HuH-7 (cell line): ENCODE data around the gene ACTC1.
"Not testable (repeated sequence)": the region's sequence is repeated elsewhere in the genome, so short reads cannot be mapped to it uniquely, and the experiment has no call there.

Experiments used
- DNase-seq: peaks from one replicate; pipeline ENCODE4 v3.0.0; 2011; ENCODE audit warnings: low spot score

Gene ACTC1

DNA sequence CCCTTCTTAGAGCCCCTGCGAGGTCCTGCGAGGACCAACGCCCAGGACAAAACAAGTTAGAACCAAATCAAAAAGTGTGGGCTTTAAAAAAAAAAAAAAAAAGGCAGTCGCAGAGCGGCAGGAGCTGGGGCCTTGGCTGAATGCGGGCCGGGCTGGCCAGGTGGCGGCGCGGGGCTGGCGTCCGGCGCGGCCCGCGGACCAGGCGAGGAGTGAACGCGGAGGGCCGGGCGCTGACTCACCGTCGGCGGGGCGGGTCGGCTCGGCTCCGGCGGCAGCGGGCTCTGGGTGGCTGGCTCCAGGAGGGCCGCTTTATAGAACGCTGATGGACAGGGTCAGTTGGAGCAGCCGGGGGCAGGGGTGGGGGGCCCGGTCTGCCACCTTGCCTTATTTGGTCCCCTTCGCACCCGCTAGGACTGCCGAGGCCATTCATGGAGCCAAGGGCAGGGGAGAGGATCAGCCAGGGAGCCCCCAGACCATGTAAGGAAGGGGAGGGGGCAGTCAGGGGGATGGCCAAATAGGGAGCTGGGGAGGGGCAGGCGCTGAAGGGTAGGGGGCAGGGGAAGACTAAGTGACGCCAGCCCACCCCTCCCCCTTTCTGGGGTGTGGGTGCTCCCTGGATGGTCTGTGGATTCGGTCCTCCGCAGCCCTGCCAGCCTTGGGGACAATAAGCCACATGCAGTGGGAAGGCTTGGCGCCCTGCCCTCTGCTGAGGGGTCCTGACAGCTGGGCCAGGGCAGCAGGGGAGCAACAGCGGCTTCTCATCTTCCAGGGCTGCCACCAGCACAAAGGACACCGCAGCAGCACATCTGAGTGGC, at the start of gene ACTC1:
Gene ACTC1, minus strand, starts transcription at position 283 of the 815 bp plus-strand sequence. CDS start 741 bp downstream, outside the sequence.
- peak; percentile 19 for DNase-seq

DNA sequence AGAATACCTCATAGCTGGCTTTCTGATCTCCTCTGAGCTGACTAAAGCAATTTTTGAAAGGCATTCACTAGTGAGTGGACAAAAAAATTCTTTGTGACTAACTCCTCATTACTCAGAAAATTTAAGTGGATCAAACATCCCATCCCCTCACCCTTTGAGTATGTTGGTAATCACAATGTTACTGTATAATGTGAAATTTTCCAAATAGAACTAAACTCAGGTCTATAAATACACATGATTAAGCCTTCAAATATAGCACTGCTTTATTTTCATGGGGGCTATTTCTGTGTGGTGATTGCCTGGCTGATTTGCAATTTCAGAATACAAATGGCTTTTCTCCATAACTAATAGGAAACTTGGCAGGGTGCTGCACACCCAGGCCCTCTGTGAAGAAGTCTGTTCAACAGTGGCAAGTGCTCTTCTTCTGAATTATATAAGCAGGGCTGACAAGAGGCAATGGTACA, 45.9 kb upstream of the ACTC1 start:
- DNase-seq, result no peak

- no peak for DNase-seq
Measured at GRCh38 chr15:34838282-34838681, 42.9 kb upstream of the ACTC1 start.

DNA sequence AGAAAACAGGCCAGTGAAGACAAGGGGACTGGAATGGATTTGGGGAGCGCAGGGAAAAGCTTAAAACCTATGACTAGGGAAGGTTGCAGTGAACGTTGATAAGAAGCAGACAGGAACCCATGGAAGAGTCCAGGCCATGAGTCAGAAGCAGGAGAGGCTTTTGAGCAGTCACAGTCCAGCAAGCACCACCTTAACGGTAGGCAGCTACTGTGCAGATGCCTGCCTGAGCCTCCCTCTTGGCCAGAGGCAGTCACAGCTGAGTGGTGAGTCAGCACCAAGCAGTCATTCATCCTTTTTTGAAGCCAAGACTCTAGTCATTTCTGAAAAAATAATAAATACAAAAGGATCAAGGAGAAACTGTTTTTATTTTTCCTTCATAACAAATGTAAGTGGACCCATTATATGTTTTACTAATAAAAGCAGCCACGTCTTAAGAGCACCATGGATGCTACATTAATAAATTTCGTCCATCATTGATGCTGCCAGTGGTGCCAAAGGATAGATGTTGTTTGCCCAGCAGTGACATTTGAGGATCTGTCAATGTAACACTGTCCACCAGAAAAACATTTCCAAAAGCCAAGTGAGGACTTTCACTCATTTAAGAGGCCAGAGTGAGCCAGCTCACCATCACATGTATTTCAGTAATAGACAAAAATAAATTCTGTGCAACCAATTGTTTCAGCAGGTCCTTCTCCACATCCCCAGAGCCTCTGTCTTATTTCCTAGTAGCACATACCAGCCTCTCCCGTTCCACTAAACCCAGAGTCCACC, 42.1 kb upstream of the ACTC1 start:
- no peak for DNase-seq

DNA sequence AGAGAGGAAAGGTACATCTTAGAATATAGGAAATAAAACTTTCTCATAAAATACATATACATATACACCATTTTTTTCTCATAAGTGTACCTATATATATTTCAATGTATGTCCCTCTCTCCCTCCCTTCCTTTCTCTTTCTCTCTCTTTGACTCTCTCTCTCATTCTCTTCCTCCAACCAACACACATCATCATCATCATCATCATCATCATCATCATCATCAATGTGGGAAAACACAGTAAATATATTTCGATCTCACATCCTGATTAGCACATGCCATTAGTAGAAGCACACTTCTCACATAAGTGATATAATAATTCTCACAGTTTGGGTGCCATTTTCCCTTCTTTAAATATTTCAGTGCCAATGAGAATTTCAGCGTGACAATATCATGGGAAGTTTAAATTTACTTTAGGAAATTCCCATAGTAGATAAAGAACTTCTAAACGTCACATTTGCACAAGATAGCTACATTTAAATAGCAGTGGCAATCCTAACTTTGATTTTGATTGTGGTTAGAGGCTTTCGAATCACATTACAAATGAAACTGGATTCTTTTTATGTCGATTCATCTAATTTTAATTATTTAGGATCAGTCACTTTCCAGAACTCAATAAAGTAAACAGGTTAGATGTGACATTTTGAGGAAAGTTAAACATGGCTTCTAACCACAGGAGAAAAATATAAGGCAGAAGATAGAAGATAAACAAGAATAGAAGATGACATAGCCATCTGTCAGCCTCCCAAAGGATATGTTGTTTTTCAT, 33.0 kb upstream of the ACTC1 start:
- no peak for DNase-seq

GRCh38 chr15:34821831-34822230, 26.5 kb upstream of the ACTC1 start:
- DNase-seq, result no peak

- no peak for DNase-seq
Measured at GRCh38 chr15:34820110-34820509, 24.8 kb upstream of the ACTC1 start.

GRCh38 chr15:34818526-34818925, 23.2 kb upstream of the ACTC1 start:
- DNase-seq, result no peak

GRCh38 chr15:34815836-34816235, 20.5 kb upstream of the ACTC1 start:
- no peak for DNase-seq

DNA sequence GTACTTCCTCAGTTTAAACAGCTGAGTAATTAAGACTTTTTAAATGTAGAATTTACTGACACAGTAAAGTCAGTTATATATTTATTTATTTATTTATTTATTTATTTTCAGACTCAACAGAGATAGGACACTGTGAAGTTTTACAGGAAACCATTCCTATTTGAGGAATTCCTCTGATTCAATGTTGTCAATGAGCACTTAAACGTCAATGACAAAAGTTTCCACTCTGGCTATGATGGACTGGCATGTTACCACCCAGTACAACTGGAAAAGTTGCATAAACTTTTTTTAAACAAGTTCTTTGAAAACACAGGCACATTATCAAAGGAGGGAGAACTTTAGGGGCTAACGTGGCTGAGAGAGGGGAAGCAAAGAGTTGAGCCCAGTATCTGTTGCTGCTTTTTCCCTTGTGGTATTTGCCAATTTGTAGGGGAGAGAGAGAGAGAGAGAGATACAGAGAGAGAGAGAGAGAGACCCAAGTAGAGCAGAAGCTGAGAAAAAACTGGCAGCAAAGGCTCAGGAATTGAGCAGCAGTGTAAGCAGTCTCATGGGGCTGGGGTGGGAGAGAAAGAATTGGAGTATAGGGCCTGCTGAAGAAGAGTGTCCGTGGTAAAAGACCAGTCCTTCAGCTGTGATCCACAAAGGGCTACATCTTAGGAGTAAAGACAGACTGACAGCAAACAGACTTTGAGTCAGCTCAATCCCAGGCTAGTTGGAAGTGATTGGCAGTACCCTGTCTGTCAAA, 18.3 kb upstream of the ACTC1 start:
- DNase-seq, result no peak

GRCh38 chr15:34812868-34813365, 17.6 kb upstream of the ACTC1 start:
- DNase-seq, result not testable (repeated sequence)

DNA sequence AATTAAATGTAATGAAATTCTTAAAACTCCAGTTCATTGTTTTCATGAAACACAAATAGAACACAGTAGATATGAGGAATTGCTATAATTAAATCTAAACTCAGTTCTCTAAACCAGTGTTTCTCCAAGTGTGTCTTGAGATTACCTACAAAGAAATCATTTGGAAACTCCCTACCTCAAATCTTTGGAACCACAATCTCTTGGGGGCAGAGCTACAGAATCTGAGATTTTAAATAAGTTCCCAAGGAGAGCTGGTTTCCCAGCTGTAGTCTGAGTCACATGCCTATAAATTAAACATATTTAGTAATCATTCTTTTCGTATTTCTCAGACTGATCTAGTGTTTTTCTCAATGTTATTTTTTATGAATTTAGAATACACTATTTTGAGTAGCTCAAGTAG, 17.0 kb upstream of the ACTC1 start:
- DNase-seq, result no peak

DNA sequence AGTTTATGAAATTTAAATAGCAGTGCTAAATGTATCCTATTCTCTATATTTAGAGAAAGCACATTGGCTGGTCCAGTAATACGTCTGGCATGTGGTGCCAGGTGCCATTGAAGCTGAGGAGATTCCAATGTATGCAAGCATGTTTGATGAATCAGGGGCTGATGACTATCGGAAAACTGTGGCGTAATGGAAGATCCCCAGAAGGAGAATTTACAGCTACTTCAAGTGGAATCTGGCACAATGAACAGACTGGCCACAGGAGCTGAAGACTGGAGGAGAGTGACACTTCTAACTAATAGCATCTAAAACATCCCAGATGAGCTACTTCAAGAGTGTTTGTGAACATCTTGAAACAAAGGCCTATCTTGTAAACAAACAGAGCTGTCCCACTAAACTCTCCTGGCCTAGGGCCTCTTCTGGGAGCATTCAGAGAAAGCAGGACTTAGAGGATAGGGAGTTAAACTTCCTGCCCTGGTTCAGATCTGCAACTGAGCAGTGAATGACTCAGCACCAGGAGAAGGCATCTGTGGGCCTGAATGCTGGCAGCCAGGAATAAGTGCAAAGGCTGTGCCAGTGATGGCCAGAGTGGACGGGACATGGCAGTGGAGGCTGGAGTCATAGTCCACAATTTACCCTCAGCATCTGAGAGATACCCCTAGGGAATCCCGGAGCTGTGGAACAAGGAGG, 15.2 kb upstream of the ACTC1 start:
- no peak for DNase-seq

GRCh38 chr15:34809186-34809585, 13.8 kb upstream of the ACTC1 start:
- no peak for DNase-seq

GRCh38 chr15:34808016-34808415, 12.7 kb upstream of the ACTC1 start:
- no peak for DNase-seq

DNA sequence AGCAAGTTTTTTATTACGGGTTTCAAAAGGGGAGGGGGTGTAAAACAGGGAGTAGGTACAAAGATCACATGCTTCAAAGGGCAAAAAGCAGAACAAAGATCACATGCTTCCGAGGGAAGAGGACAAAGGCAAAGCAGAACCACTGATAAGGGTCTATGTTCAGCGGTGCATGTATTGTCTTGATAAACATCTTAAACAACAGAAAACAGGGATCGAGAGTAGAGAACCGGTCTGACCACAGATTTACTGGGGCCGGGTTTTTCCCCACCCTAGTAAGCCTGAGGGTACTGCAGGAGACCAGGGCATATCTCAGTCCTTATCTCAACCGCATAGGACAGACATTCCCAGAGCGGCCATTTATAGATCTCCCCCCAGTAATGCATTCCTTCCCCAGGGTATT, 11.9 kb upstream of the ACTC1 start:
- not testable (repeated sequence) for DNase-seq

DNA sequence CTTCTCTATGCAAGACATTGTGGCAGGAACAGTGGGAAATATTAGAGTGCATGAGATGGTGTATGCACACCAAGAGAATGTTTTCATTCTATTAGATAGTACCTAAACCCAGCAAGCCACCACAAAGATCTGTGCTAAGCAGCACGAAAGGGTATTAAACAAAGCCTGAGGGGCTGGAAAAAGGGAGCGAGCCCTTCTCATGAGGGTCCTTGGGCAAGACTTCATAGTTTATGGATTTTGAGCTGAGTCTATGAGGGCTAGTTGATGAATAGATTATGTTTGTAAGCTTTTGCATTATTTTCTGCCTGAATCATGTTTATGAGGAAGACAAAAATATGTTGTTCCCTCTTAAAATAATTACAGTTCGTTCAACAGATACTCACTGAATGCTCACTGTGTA, 9.4 kb upstream of the ACTC1 start:
- DNase-seq, result no peak

GRCh38 chr15:34804113-34804512, 8.8 kb upstream of the ACTC1 start:
- DNase-seq, result no peak

- DNase-seq, result no peak
Measured at GRCh38 chr15:34802803-34803750, 7.7 kb upstream of the ACTC1 start.

DNA sequence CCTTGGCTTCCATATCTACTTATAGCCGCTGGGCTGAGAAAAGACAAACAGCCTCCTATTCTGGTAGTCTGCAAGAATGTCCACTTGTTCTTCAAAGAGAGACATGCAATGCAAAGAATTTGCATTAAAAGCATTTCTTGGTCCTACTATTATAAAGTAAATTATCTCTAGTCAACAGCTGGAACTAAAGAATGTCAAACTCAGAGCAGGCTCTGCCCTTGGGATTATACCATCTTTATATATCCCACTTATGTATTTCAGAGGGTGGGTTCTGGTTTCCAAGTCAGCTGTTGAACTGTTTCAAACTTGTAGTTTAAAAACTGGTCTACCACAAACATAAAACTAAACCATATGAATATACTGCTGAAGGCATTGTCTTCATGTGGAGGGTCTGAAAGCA, 7.0 kb upstream of the ACTC1 start:
- DNase-seq, result no peak
